Measurements from ENCODE around the gene POFUT2.

The POFUT2 gene

GRCh38 chr21:45301521-45302081, 13.9 kb upstream of the POFUT2 start:
- TF ChIP-seq, protein P1, sequence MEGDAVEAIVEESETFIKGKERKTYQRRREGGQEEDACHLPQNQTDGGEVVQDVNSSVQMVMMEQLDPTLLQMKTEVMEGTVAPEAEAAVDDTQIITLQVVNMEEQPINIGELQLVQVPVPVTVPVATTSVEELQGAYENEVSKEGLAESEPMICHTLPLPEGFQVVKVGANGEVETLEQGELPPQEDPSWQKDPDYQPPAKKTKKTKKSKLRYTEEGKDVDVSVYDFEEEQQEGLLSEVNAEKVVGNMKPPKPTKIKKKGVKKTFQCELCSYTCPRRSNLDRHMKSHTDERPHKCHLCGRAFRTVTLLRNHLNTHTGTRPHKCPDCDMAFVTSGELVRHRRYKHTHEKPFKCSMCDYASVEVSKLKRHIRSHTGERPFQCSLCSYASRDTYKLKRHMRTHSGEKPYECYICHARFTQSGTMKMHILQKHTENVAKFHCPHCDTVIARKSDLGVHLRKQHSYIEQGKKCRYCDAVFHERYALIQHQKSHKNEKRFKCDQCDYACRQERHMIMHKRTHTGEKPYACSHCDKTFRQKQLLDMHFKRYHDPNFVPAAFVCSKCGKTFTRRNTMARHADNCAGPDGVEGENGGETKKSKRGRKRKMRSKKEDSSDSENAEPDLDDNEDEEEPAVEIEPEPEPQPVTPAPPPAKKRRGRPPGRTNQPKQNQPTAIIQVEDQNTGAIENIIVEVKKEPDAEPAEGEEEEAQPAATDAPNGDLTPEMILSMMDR (conservative IDR thresholded peaks at IDR 0.05): no peak
- H3K27ac ChIP-seq: no peak overlapping the region

- no peak overlapping the region for H3K27ac ChIP-seq
- TF ChIP-seq, protein P1 (conservative IDR thresholded peaks at IDR 0.05): no peak
Measured at GRCh38 chr21:45300786-45301520, 13.3 kb upstream of the POFUT2 start.

DNA sequence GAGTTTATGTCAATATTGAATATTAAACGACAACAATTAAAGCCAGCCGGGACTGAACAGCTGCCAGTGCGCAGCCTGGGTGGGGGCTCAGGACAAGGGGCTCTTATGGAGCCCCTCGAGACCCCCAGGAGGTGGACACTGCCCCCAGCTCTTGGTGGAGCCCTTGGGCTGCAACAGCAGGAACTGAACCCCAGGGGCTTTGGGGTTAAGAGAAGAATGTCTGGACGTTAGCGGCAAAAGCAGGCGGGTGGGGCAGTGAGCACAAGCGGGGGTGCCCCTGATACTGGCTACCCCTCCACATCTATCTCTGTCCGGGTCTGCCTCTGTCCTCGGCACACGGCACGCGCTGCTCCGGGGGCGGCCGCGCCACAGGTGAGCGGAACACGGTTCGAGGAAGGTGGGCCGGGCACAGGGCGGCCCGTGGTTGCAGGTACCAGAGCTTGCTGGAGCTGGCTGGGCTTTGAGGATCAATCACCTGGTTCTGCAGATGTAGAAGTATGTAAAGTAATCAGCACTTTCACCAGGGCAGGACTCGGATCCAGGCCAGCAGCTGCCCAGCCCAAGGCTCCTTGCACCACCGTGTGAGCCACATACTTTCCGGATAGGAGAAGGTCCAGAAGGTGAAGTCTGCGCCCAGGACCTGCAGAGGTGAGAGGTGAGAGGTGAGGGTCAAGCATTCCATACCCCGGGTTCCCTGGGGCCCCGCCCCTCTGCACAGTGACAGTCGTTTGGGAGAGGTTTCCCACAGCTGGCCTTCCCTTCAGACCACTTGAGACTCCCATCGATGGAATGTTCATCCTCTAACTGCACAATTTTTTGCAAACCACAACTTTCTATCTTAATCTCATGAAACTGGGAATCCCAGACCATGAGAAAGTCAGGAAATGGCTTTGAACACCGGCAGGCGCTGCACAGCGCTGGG, 12.4 kb upstream of the POFUT2 start:
- H3K27ac ChIP-seq: no peak overlapping the region
- TF ChIP-seq, protein P1 (conservative IDR thresholded peaks at IDR 0.05): no peak

- H3K27ac ChIP-seq: no peak overlapping the region
Measured at GRCh38 chr21:45299026-45299863, 11.6 kb upstream of the POFUT2 start.

GRCh38 chr21:45297869-45298268, 10.2 kb upstream of the POFUT2 start:
- no peak overlapping the region for H3K27ac ChIP-seq
- TF ChIP-seq, protein P1 (conservative IDR thresholded peaks at IDR 0.05): no peak

More at GRCh38 chr21:45299026-45299863, 11.6 kb upstream of the POFUT2 start:
- TF ChIP-seq, protein P1 (conservative IDR thresholded peaks at IDR 0.05): no peak

- TF ChIP-seq, protein P1 (conservative IDR thresholded peaks at IDR 0.05): no peak
- no peak overlapping the region for H3K27ac ChIP-seq
Measured at GRCh38 chr21:45297329-45297728, 9.6 kb upstream of the POFUT2 start.

All from VCaP (cell line).